H54 (cell line): ENCODE results near the gene HK1.
A peak's percentile ranks its signal among the peaks of the same experiment; 100 is the strongest.

Experiments used
- DNase-seq: peaks from one replicate; pipeline ENCODE4 v3.0.0; 2011; ENCODE audit warnings: low spot score, mixed read lengths; ENCODE audit not compliant: insufficient read length
- FAIRE-seq: peaks from 3 replicates; lab custom pipeline; 2011; peaks lifted over from hg19 to GRCh38; lab: Jason Lieb, UNC
- POLR2A ChIP-seq: IDR thresholded peaks from 2 replicates; pipeline ENCODE4 v1.6.1; 2011; ENCODE audit warnings: low read depth, mild to moderate bottlenecking, low read length

Gene HK1

DNA sequence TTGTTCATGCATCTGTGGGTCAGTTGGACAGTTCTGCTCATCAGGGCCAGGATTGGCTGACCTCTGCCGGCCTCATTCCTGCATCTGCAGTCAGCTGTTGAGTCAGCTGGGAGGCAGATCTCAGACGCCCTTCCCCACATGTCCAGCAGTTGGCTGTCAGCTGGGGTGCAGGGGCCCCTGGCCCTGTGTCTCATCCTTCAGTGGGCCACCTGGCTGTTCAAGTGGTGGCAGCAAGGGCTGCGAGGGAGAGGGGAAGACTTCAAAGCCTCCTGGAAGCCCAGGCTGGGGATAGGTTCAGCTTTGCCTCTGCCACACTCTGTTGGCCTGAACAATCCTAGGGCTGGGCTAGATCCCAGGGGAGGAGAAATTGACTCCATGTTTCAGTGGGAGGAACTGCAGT is 105.3 kb downstream of the HK1 start:
- no peak for TF ChIP-seq POLR2A
- FAIRE-seq (no peak), DNase-seq (peak; percentile 56)

DNA sequence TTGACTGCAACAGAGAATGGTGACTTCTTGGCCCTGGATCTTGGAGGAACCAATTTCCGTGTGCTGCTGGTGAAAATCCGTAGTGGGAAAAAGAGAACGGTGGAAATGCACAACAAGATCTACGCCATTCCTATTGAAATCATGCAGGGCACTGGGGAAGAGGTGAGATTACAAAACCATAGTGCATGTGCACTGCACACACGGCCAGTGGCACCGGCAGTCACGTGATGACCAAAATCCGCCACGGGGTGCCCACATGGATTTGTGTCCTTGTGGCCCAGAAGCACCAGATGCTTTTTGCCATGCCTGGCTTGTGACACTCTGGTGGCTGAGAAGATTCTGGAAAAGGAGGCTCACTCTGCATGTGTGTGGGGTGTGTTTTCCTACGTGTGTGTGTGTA is 106.0 kb downstream of the HK1 start:
- FAIRE-seq (no peak), DNase-seq (no peak)
- no peak for TF ChIP-seq POLR2A

- DNase-seq (no peak), FAIRE-seq (no peak)
- no peak for TF ChIP-seq POLR2A
Measured at GRCh38 chr10:69385454-69386350, 107.4 kb downstream of the HK1 start.

- no peak for TF ChIP-seq POLR2A
- FAIRE-seq (no peak), DNase-seq (no peak)
Measured at GRCh38 chr10:69387500-69387899, 109.2 kb downstream of the HK1 start.

DNA sequence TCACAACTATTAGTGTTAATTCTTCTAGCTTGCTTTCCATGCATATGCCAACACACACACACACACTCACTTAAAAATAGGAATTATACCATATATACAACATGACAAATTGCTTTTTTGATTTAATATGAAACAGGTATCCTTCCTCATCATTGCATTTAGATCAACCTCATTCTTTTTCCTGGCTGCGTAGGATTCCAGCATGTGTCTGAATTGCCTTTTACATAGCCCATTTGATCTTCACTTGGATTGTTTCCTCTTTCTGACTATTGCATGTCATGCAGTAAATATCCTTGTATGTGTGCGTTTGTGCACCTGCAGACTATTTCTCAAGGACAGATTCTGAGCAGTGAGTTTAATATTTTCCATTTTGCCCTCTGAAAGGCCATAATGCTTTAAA is 110.2 kb downstream of the HK1 start:
- DNase-seq (no peak), FAIRE-seq (no peak)
- TF ChIP-seq POLR2A: no peak

DNA sequence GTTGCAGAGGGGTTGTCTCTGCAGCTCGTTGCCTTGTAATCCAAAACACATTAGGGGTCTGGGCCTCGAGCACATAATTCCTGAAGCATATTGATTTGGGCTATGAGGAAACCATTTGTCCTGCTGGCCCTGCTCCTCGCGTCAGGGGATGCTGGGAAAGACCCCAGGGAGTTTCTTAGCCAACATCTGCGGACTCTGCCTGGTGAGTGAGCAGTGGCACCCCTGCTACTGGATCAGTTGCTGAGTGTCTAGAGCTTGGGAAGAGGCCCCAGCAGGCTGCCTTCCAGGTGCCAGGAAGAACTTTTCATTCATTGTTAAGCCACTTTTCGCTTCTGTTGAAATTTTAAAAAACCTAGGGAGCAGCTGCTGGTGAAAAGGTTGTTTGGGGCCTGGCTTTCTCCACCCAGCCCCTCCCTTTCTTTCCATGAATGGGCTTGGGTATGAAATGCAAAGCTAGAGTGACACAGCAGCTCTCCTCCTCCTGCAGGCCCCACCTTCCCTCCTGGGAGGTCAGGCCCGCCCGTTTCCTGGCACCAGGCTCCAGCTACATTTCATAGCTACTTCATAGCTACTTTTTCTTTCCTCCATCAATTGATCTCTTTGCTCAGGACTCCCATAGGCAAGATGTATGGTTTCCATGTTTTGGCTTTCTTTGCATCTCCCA is 111.7 kb downstream of the HK1 start:
- no peak for TF ChIP-seq POLR2A
- DNase-seq (peak; percentile 91), FAIRE-seq (peak; percentile 80)

GRCh38 chr10:69391158-69391557 is 112.9 kb downstream of the HK1 start:
- no peak for FAIRE-seq
- no peak for DNase-seq
- TF ChIP-seq POLR2A: no peak

- peak; percentile 88 for DNase-seq
- peak; percentile 88 for FAIRE-seq
- TF ChIP-seq POLR2A: no peak
Measured at GRCh38 chr10:69392481-69393000, 114.2 kb downstream of the HK1 start.

DNA sequence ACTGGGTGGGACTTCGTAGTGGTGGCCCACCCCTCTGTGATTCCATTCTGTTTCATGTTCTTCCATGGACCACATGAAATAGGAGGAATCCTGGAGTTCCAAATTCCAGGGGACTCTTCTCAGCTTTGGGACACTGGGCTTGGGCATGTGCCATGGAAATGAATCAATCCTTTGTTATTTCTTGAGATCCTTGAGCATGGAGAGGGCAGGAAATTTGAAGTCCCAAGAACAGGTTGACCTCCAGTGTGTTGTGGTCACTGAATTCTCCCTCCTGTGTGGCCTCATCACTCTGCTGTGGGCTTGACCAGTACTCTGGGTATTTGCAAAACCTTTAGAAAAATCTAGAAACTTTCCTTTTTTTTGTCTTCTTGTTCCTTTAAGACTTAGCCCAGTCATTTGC is 115.7 kb downstream of the HK1 start:
- TF ChIP-seq POLR2A: no peak
- peak; percentile 43 for FAIRE-seq
- DNase-seq: peak; percentile 49

- no peak for TF ChIP-seq POLR2A
- DNase-seq: no peak
- no peak for FAIRE-seq
Measured at GRCh38 chr10:69397972-69398371, 119.7 kb downstream of the HK1 start.

- FAIRE-seq (no peak), DNase-seq (no peak)
- TF ChIP-seq POLR2A: no peak
Measured at GRCh38 chr10:69398466-69398865, 120.2 kb downstream of the HK1 start.

DNA sequence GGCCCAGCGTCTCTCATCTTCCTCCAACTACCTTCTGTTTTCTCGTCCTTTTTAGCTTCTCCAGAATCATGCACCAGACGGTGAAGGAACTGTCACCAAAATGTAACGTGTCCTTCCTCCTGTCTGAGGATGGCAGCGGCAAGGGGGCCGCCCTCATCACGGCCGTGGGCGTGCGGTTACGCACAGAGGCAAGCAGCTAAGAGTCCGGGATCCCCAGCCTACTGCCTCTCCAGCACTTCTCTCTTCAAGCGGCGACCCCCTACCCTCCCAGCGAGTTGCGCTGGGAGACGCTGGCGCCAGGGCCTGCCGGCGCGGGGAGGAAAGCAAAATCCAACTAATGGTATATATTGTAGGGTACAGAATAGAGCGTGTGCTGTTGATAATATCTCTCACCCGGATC is 122.6 kb downstream of the HK1 start:
- FAIRE-seq (no peak), DNase-seq (no peak)
- TF ChIP-seq POLR2A: no peak

- FAIRE-seq (no peak), DNase-seq (no peak)
- TF ChIP-seq POLR2A: no peak
Measured at GRCh38 chr10:69401416-69401815, 123.1 kb downstream of the HK1 start.

- no peak for DNase-seq
- no peak for TF ChIP-seq POLR2A
- FAIRE-seq: no peak
Measured at GRCh38 chr10:69402386-69402785, 124.1 kb downstream of the HK1 start.
